WTC11 (cell line): Measurements from ENCODE around the gene KAZN. TPM values are rescaled to one million over a fixed set of nuclear protein-coding genes. Genes with fewer than 3 reads are reported as not detected.

ENCODE experiments used
- ATAC-seq: fragments of 200-7000 bp; cut with Tn5 transposase; 2 replicates; pipeline ENCODE4 v1.10.0; 2021; ENCODE audit warnings: mild to moderate bottlenecking, moderate library complexity
- CTCF ChIA-PET: fragments of 300-600 bp; sonication (Branson Sonifier 250); formaldehyde crosslinking; loops from one replicate; lab custom pipeline; 2021; ENCODE audit warnings: antibody characterized with exemption; lab: Charles Lee
- POLR2A ChIA-PET: fragments of 350-600 bp; sonication (Branson Sonifier 250); formaldehyde crosslinking; loops from one replicate; lab custom pipeline; 2021; ENCODE audit warnings: antibody characterized with exemption; lab: Charles Lee
- DNase-seq: peaks from one replicate; pipeline ENCODE4 v3.0.0; 2021; ENCODE audit warnings: low spot score
- H3K27ac Mint-ChIP-seq: 2 replicates; pipeline ENCODE4 v1.8.0; 2021; ENCODE audit warnings: mixed read lengths
- H3K27me3 Mint-ChIP-seq: 2 replicates; pipeline ENCODE4 v1.8.0; 2021; ENCODE audit warnings: low read depth, mild to moderate bottlenecking, moderate library complexity, mixed read lengths
- H3K36me3 Mint-ChIP-seq: 2 replicates; pipeline ENCODE4 v1.8.0; 2021; ENCODE audit warnings: mixed read lengths
- H3K4me1 Mint-ChIP-seq: 2 replicates; pipeline ENCODE4 v1.8.0; 2022; ENCODE audit warnings: mixed read lengths
- H3K4me3 Mint-ChIP-seq: 2 replicates; pipeline ENCODE4 v1.8.0; 2021; ENCODE audit warnings: mild to moderate bottlenecking, moderate library complexity, mixed read lengths
- H3K9me3 Mint-ChIP-seq: 2 replicates; pipeline ENCODE4 v1.8.0; 2021; ENCODE audit warnings: mixed read lengths
- ATF1 ChIP-seq: sonication (generic); formaldehyde crosslinking; IDR thresholded peaks from 2 replicates; pipeline ENCODE4 v1.8.1; 2023; ENCODE audit warnings: mild to moderate bottlenecking, moderate library complexity, missing genetic modification reagents
- CREM ChIP-seq: sonication (generic); formaldehyde crosslinking; IDR thresholded peaks from 2 replicates; pipeline ENCODE4 v1.8.1; 2022; ENCODE audit warnings: mild to moderate bottlenecking, missing genetic modification reagents, moderate library complexity
- EMX1 ChIP-seq: fragments of 250-450 bp; sonication (Bioruptor Pico); IDR thresholded peaks from 2 replicates; pipeline ENCODE4 v1.8.0; 2021; ENCODE audit warnings: mild to moderate bottlenecking
- JAZF1 ChIP-seq: fragments of 250-450 bp; sonication (Bioruptor Pico); IDR thresholded peaks from 2 replicates; pipeline ENCODE4 v1.9.0; 2021; ENCODE audit warnings: moderate library complexity, mild to moderate bottlenecking, inconsistent platforms
- KAT7 ChIP-seq: sonication (generic); formaldehyde crosslinking; IDR thresholded peaks from 2 replicates; pipeline ENCODE4 v1.8.1; 2023; ENCODE audit warnings: missing genetic modification reagents, mild to moderate bottlenecking, borderline replicate concordance
- MAX ChIP-seq: sonication (generic); formaldehyde crosslinking; IDR thresholded peaks from 2 replicates; pipeline ENCODE4 v1.8.0; 2022; ENCODE audit warnings: mild to moderate bottlenecking, missing genetic modification reagents
- NFE2L1 ChIP-seq: sonication (generic); formaldehyde crosslinking; IDR thresholded peaks from 2 replicates; pipeline ENCODE4 v1.8.1; 2023; ENCODE audit warnings: missing genetic modification reagents
- PRDM15 ChIP-seq: sonication (generic); formaldehyde crosslinking; IDR thresholded peaks from 2 replicates; pipeline ENCODE4 v1.8.0; 2022; ENCODE audit warnings: missing genetic modification reagents
- SMAD4 ChIP-seq: sonication (generic); formaldehyde crosslinking; IDR thresholded peaks from 2 replicates; pipeline ENCODE4 v1.8.0; 2022; ENCODE audit warnings: mild to moderate bottlenecking, missing genetic modification reagents
- SOX15 ChIP-seq: fragments of 250-450 bp; sonication (Bioruptor Pico); IDR thresholded peaks from 2 replicates; pipeline ENCODE4 v1.9.0; 2021; ENCODE audit warnings: mild to moderate bottlenecking
- TCF7 ChIP-seq: sonication (generic); formaldehyde crosslinking; IDR thresholded peaks from 2 replicates; pipeline ENCODE4 v1.8.0; 2022; ENCODE audit warnings: mild to moderate bottlenecking, low read depth, missing genetic modification reagents, moderate library complexity
- USF2 ChIP-seq: sonication (generic); formaldehyde crosslinking; IDR thresholded peaks from 2 replicates; pipeline ENCODE4 v1.8.1; 2023; ENCODE audit warnings: mild to moderate bottlenecking, missing genetic modification reagents, moderate library complexity
- ZNF219 ChIP-seq: sonication (generic); formaldehyde crosslinking; IDR thresholded peaks from 2 replicates; pipeline ENCODE4 v1.8.0; 2023; ENCODE audit warnings: missing genetic modification reagents, mild to moderate bottlenecking, borderline replicate concordance
- ZNF423 ChIP-seq: fragments of 250-450 bp; sonication (Bioruptor Pico); IDR thresholded peaks from 2 replicates; pipeline ENCODE4 v2.1.2; 2022; ENCODE audit warnings: mild to moderate bottlenecking, moderate library complexity
- ZNF425 ChIP-seq: fragments of 250-450 bp; sonication (Bioruptor Pico); conservative IDR thresholded peaks from 2 replicates; pipeline ENCODE4 v1.9.0; 2021; ENCODE audit warnings: mild to moderate bottlenecking
- ZNF512 ChIP-seq: sonication (generic); formaldehyde crosslinking; IDR thresholded peaks from 2 replicates; pipeline ENCODE4 v1.8.1; 2022; ENCODE audit warnings: missing genetic modification reagents, borderline replicate concordance
- total RNA-seq: library from RNA; stranded (reverse); gene quantifications from 3 replicates; pipeline ENCODE4 v1.2.3, GENCODE V29; 2021

KAZN gene
- total RNA-seq, 1 experiment from 2014 or later, result 19.9 TPM

- H3K27ac Mint-ChIP-seq, result no peak overlapping the region
- POLR2A ChIA-PET, result no interaction called here
These were observed 124.9 kb downstream of the KAZN start for GRCh38 chr1:14723401-14723800.

GRCh38 chr1:14724246-14724645 is 125.8 kb downstream of the KAZN start:
- TF ChIP-seq JAZF1 (CRISPR knock-in tag), result no peak
- no peak for TF ChIP-seq SMAD4 (CRISPR knock-in tag)
- no peak for TF ChIP-seq TCF7
- TF ChIP-seq MAX (CRISPR knock-in tag), result no peak
- TF ChIP-seq ZNF423 (CRISPR knock-in tag), result no peak
- TF ChIP-seq USF2 (CRISPR knock-in tag), result no peak
- TF ChIP-seq ATF1, result no peak
- TF ChIP-seq CREM (CRISPR knock-in tag), result no peak
- no peak for TF ChIP-seq ZNF219 (CRISPR knock-in tag)
- no peak for TF ChIP-seq KAT7 (CRISPR knock-in tag)
- no peak for TF ChIP-seq NFE2L1 (CRISPR knock-in tag)
- TF ChIP-seq ZNF425, result no peak
- TF ChIP-seq PRDM15 (CRISPR knock-in tag), result no peak
- no peak for TF ChIP-seq SOX15
- no peak for TF ChIP-seq EMX1 (CRISPR knock-in tag)
- TF ChIP-seq, all 79 proteins: peak for 0
- Mint-ChIP-seq H3K27me3 (no peaks in the 10 kb centered on the region; the same call in 1 of the 2 replicates), H3K36me3 (0 out of 2 replicates have a peak, but pooled peaks cover 3% of the 10 kb centered on the region), H3K9me3 (peaks cover 11% of the 10 kb centered on the region), H3K27ac (no peak overlapping the region), H3K4me1 (peaks cover 45% of the 10 kb centered on the region), H3K4me3 (no peak overlapping the region)
- ATAC-seq (no peak), DNase-seq (no peak)
- CTCF ChIA-PET, result no interaction called here
- POLR2A ChIA-PET, result no interaction called here

More at GRCh38 chr1:14723401-14723800, 124.9 kb downstream of the KAZN start:
- ATAC-seq (no peak), DNase-seq (no peak)
- no peak for TF ChIP-seq ZNF512
- CTCF ChIA-PET, result no interaction called here
- H3K27me3 Mint-ChIP-seq, result no peaks in the 10 kb centered on the region; the same call in 1 of the 2 replicates
- no peak overlapping the region for H3K4me3 Mint-ChIP-seq
- peaks cover 13% of the 10 kb centered on the region for H3K9me3 Mint-ChIP-seq
- H3K4me1 Mint-ChIP-seq, result peaks cover 36% of the 10 kb centered on the region
- 0 out of 2 replicates have a peak, but pooled peaks cover 3% of the 10 kb centered on the region for H3K36me3 Mint-ChIP-seq
